Subcutaneous adipose tissue (tissue), 4 donors: Measurements from ENCODE around the gene ENPP3. TPM values are rescaled to one million over a fixed set of nuclear protein-coding genes. Genes with fewer than 3 reads are reported as not detected.

Source experiments
- total RNA-seq, 4 donors: library from RNA; depleted of rRNA; stranded (reverse); fragments of >200 nt; gene quantifications; one replicate each; pipeline ENCODE4 v1.1.0, GENCODE V29; 2016
- TF ChIP-seq, protein P1 (sequence below): fragments of 450-650 bp; IDR thresholded peaks from one replicate; pipeline ENCODE4 v1.5.1; 2016; ENCODE audit warnings: low read depth, mild to moderate bottlenecking, control low read depth, antibody characterized with exemption, moderate library complexity

ENPP3 gene
- total RNA-seq, 4 donors from 2014 or later: 0.33 to 1.3 (median 0.80) TPM

DNA sequence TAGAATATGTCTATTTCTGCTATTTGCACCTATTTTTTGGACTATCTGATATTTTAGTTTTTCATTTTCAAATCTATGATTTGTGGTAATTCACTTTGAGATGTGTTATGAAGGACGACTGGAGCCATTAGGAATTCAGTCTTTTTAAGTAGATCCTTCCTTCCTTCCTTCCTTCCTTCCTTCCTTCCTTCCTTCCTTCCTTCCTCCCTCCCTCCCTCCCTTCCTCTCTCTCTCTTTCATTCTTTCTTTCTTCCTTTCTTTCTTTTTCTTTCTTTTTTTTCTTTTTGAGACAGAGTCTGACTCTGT is 124.6 kb downstream of the ENPP3 start:
- TF ChIP-seq, protein P1, sequence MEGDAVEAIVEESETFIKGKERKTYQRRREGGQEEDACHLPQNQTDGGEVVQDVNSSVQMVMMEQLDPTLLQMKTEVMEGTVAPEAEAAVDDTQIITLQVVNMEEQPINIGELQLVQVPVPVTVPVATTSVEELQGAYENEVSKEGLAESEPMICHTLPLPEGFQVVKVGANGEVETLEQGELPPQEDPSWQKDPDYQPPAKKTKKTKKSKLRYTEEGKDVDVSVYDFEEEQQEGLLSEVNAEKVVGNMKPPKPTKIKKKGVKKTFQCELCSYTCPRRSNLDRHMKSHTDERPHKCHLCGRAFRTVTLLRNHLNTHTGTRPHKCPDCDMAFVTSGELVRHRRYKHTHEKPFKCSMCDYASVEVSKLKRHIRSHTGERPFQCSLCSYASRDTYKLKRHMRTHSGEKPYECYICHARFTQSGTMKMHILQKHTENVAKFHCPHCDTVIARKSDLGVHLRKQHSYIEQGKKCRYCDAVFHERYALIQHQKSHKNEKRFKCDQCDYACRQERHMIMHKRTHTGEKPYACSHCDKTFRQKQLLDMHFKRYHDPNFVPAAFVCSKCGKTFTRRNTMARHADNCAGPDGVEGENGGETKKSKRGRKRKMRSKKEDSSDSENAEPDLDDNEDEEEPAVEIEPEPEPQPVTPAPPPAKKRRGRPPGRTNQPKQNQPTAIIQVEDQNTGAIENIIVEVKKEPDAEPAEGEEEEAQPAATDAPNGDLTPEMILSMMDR: no peak

DNA sequence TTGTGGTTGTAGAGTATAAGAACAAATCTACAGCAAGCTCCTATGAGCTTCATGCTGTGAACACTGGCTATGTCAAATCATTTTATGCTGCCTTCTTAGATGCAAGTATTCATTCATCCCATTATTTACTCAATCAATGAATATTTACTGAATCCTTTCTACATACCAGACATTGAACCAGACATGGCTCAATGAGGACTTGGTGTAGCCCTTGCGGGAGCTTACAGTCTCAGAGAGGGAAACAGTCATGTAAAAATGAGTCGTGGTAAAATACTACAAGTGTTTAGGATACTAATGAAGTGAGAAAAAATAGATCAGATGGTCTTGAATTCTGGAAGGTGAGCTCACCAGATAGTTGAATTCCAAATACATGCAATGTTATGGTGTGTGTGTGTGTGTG is 125.9 kb downstream of the ENPP3 start:
- TF ChIP-seq, protein P1: no peak

DNA sequence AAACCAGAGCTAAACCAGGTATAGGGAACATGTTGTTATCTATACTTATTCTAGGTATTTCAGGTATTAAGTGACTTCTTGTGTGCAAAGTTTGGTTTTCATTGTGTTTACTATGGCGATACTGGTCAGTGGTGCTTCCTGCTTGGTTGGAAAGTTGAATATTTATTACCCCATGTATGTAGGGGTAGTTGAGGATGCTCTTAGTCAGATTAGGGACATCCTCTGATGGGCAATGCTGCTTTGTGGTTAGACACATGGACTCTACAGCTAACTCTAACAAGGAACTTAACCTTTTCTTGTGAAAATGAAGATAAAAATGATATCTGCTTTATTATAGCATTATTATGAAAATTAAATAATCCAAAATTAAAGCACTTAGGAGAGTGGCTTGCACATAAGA is 126.6 kb downstream of the ENPP3 start:
- TF ChIP-seq, protein P1: no peak

DNA sequence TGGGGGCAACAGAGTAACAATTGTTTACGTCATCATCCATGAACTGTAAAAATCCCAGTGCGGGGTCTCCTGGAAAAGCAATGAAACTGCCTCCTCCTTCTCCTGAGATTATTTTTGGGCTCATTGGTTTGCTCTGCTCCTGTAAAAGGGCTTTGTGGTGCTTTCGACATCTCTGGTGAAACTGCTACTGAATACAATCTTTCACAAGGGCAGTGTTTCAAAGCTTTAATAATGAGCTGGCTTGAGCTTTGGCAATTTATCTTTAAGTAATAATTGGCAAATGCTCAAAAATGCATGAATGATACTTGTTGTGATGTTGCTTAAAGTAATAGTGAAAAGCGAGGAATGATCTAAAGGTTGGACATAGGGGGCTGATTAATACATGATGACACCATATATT is 127.2 kb downstream of the ENPP3 start:
- TF ChIP-seq, protein P1: no peak

DNA sequence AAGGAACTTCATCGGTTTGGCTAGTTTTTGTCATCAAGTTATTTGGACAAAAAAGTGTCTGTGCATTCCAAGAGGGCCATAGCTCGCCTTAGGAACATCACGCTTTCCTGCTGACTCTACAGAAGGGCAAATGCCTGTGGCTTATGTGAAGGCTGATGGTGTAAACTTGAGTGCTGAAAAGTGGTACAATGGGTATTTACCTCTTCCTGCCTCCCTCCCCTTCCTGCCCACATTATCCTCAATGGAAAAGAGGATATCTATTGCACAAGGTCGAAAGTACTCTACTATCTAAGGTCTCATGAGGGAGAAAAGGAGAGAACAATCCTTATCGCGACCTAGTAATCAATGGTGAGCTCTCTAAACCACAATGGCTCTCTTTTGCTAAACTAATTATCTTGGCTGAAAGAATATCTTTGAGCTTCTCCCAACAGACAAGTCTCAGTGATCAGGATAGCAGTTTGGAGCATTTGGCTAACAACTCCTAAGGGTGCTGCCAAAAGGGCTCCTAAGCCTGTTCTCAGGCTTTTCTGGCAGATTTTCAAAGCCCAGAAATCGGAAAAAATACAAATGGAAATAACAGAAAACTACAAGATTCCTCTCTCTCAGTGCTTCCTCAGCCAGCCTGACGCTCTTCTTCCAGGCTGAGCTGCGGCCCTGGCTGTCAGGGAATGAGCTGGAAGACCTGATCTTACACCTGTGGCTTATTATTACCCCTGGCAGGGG is 128.1 kb downstream of the ENPP3 start:
- TF ChIP-seq, protein P1: no peak

DNA sequence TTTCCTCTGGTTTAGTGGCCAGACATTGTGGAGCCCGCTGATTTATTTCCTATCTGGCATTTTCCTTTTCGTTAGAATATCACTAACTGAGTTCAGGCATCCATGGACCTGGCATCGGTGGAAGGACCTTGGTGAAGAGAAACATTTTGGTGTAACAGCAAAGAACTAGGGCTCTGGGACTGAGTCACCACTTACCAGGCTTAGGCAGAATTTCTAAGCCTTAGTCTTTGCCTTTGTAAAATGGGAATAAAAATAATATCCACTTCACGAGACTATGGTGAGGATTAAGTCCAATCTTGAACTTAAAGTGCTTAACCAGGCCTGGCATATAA is 128.7 kb downstream of the ENPP3 start:
- TF ChIP-seq, protein P1: no peak

DNA sequence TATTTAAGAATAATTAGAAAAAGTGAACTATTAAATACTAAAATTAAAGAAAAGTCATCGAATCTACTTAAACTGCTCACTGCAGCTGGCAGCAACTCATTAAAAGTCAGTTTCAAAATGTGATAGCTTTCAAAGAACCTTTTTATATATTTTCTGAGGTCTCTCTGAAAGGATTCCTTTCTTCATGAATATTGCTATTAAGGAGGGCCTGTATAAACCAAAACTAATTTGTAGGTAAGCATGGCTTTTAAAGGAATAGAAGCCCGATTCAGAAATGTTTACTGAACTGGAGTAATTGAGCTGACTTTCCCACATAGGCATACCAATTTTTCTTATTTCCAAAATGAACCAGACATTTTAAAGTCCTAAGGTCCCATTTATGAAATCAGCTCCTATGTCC is 129.5 kb downstream of the ENPP3 start:
- TF ChIP-seq, protein P1: no peak
